Calu3 (cell line): ENCODE data around the gene DNAH6. TPM values are rescaled to one million over a fixed set of nuclear protein-coding genes. Genes with fewer than 3 reads are reported as not detected.

Source experiments
- BruUV-seq: library from RNA; stranded (reverse); fragments of 400-500 nt; replicated peaks from 2 replicates; lab custom pipeline; 2021; lab: Mats Ljungman, UMichigan
- CTCF ChIA-PET: fragments of 300-600 bp; sonication (Branson Sonifier 250); formaldehyde crosslinking; loops from one replicate; lab custom pipeline; 2022; ENCODE audit warnings: antibody characterized with exemption; lab: Charles Lee
- DNase-seq: peaks from one replicate; pipeline ENCODE4 v3.0.0; 2022
- H3K27ac Mint-ChIP-seq: one replicate; pipeline ENCODE4 v1.8.0; 2022; ENCODE audit warnings: mixed read lengths; ENCODE audit not compliant: unreplicated experiment
- H3K27me3 Mint-ChIP-seq: one replicate; pipeline ENCODE4 v1.8.0; 2022; ENCODE audit warnings: mixed read lengths; ENCODE audit not compliant: unreplicated experiment
- H3K36me3 Mint-ChIP-seq: one replicate; pipeline ENCODE4 v1.8.0; 2022; ENCODE audit warnings: mild to moderate bottlenecking, moderate library complexity, mixed read lengths; ENCODE audit not compliant: insufficient read depth, unreplicated experiment
- H3K4me1 Mint-ChIP-seq: one replicate; pipeline ENCODE4 v1.8.0; 2022; ENCODE audit warnings: mild to moderate bottlenecking, low read depth, mixed read lengths; ENCODE audit not compliant: unreplicated experiment
- H3K4me3 Mint-ChIP-seq: one replicate; pipeline ENCODE4 v1.8.0; 2022; ENCODE audit warnings: mild to moderate bottlenecking, low read depth, moderate library complexity, mixed read lengths; ENCODE audit not compliant: unreplicated experiment
- H3K9me3 Mint-ChIP-seq: one replicate; pipeline ENCODE4 v1.8.0; 2022; ENCODE audit warnings: low read depth, mixed read lengths; ENCODE audit not compliant: unreplicated experiment
- CTCF ChIP-seq: fragments of 200-600 bp; IDR thresholded peaks from one replicate; pipeline ENCODE4 v1.8.0; 2022; ENCODE audit warnings: antibody characterized with exemption; ENCODE audit not compliant: unreplicated experiment
- intact Hi-C: fragments of 100-400 bp; cut with micrococcal nuclease; formaldehyde crosslinking; loops from one replicate; pipeline ENCODE4 v1.10.0; 2022; ENCODE audit not compliant: unreplicated experiment
- total RNA-seq: library from RNA; stranded (reverse); gene quantifications from 2 replicates; pipeline ENCODE4 v1.2.3, GENCODE V29; 2022

The DNAH6 gene
- total RNA-seq, 1 experiment from 2014 or later, result 1.3 TPM

DNA sequence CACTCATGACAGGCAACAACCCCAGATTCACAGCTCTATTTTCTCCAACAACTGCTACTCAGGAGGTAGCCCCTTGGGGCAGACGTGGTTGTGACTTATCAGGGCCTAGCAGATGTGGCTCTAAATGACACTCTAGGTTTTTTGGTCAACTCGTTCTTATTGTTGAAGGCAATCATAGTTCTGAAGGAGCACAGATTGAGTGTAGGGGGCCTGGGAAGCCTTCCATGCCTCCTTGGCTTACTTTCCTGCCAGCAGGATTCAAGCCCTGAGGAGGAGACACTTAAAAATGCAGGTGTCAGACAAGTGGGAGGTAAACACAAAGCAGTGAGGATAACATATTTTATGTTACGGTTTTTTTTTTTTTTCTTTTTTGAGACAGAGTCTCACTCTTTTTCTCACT, 33.7 kb upstream of the DNAH6 start:
- intact Hi-C loops, result no loop called here
- H3K27ac Mint-ChIP-seq, result no peak overlapping the region
- TF ChIP-seq CTCF, result no peak
- no peaks in the 10 kb centered on the region for H3K27me3 Mint-ChIP-seq
- CTCF ChIA-PET, result no interaction called here
- H3K9me3 Mint-ChIP-seq, result no peaks in the 10 kb centered on the region
- DNase-seq, result no peak
- peaks cover 24% of the 10 kb centered on the region for H3K4me1 Mint-ChIP-seq
- H3K36me3 Mint-ChIP-seq, result no peaks in the 10 kb centered on the region
- H3K4me3 Mint-ChIP-seq, result no peak overlapping the region
- BruUV-seq, result no TSS peak

GRCh38 chr2:84483320-84483719, 33.0 kb upstream of the DNAH6 start:
- Mint-ChIP-seq H3K4me1 (peaks cover 24% of the 10 kb centered on the region), H3K27me3 (no peaks in the 10 kb centered on the region), H3K27ac (no peak overlapping the region), H3K4me3 (no peak overlapping the region), H3K36me3 (no peaks in the 10 kb centered on the region), H3K9me3 (no peaks in the 10 kb centered on the region)
- DNase-seq, result no peak
- no TSS peak for BruUV-seq
- CTCF ChIA-PET, result no interaction called here
- no peak for TF ChIP-seq CTCF
- intact Hi-C loops, result no loop called here

DNA sequence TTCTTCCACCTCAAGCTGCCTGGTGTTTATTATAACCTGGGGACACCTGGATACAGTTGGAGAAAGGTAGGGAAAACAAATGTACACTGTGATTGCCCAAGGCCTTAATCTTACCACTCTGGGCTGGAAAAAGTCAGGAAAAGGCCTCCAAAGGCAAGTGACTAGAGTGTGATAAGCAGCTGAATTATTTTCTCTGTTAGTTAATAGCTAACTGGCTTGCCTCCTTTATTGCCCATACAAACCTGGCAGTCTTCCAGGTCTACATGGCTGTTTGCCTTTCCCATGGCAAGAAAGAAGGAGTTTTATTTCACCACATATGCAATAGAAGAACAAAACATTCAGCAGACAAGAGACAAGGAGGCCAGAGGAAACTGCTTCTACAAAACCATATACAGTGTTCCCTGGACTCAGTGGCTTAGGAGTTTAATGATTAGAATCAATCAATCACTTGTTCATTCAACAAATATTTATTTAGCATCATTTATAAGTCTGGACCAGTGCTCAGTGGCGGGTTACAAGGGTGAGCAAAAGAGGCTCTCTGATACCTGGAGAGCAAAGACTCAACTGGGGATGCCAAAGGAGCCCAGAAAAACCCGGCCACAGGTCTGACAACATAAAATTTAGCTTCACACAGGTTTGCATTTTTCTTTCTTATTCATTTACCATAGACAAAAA, 29.7 kb upstream of the DNAH6 start:
- Mint-ChIP-seq H3K36me3 (no peaks in the 10 kb centered on the region), H3K4me1 (peaks cover 24% of the 10 kb centered on the region), H3K9me3 (no peaks in the 10 kb centered on the region), H3K27ac (peak overlapping the region; percentile 28), H3K4me3 (peak overlapping the region; percentile 13), H3K27me3 (no peaks in the 10 kb centered on the region)
- intact Hi-C loops, result no loop called here
- CTCF ChIA-PET, result interaction anchor here (0.7 to 1.1 kb wide), 2 partner anchors 14 to 29 kb away, joined by 3 read pairs; no protein-coding TSS in a partner anchor
- BruUV-seq, result no TSS peak
- DNase-seq, result peak; percentile 71
- TF ChIP-seq CTCF, result no peak

- CTCF ChIA-PET, result interaction anchor here (0.8 kb wide), 1 partner anchor 711 kb away, joined by 3 read pairs; no protein-coding TSS in a partner anchor
- H3K27ac Mint-ChIP-seq, result no peak overlapping the region
- H3K9me3 Mint-ChIP-seq, result no peaks in the 10 kb centered on the region
- no peak overlapping the region for H3K4me3 Mint-ChIP-seq
- intact Hi-C loops, result no loop called here
- H3K4me1 Mint-ChIP-seq, result peaks cover 24% of the 10 kb centered on the region
- no peak for TF ChIP-seq CTCF
- DNase-seq, result no peak
- no peaks in the 10 kb centered on the region for H3K36me3 Mint-ChIP-seq
- BruUV-seq, result no TSS peak
- no peaks in the 10 kb centered on the region for H3K27me3 Mint-ChIP-seq
Observed at GRCh38 chr2:84487298-84487996, 28.9 kb upstream of the DNAH6 start.
